HG02870 (cell line): ENCODE measurements around the gene TOE1.

Source experiments
- ATAC-seq: cut with Tn5 transposase; IDR thresholded peaks from one replicate; pipeline ENCODE4 v1.9.1; 2021; ENCODE audit warnings: mild to moderate bottlenecking, moderate library complexity; ENCODE audit not compliant: unreplicated experiment

Gene TOE1

GRCh38 chr1:45326627-45327623 is 13.0 kb upstream of the TOE1 start, which contains the start of gene HPDL:
TSS of gene HPDL (plus strand) at chr1:45326895. CDS start at chr1:45327149, 254 bp downstream.
- peak; percentile 51 for ATAC-seq

DNA sequence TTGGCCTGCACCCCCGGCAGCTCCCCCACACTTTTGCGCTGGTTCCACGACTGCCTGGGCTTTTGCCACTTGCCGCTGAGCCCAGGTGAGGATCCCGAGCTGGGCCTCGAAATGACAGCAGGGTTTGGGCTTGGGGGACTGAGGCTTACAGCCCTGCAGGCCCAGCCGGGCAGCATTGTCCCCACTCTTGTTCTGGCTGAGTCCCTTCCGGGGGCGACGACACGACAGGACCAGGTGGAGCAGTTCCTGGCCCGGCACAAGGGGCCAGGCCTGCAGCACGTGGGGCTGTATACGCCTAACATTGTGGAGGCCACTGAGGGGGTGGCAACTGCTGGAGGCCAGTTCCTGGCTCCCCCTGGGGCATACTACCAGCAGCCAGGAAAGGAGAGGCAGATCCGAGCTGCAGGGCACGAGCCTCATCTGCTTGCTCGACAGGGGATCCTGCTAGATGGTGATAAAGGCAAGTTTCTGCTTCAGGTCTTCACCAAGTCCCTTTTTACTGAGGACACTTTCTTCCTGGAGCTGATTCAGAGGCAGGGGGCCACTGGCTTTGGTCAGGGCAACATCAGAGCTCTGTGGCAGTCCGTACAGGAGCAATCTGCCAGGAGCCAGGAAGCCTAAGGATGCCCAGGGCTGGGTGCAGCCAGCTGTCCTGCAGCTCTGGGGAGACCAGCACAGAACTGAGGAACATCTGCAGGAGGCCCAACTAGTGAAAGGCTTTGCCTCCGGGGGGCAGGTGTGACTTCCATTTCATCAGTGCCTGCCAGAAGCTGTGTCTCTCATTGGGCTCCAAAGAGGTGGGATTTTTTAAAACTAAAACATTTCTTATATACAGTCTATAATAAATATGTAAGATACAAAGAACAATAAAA is 12.1 kb upstream of the TOE1 start:
- ATAC-seq = no peak

- no peak for ATAC-seq
Observed at GRCh38 chr1:45328680-45329079, 11.3 kb upstream of the TOE1 start.

- no peak for ATAC-seq
Observed at GRCh38 chr1:45329445-45329844, 10.5 kb upstream of the TOE1 start.

- no peak for ATAC-seq
Observed at GRCh38 chr1:45331436-45332345, 8.3 kb upstream of the TOE1 start.

DNA sequence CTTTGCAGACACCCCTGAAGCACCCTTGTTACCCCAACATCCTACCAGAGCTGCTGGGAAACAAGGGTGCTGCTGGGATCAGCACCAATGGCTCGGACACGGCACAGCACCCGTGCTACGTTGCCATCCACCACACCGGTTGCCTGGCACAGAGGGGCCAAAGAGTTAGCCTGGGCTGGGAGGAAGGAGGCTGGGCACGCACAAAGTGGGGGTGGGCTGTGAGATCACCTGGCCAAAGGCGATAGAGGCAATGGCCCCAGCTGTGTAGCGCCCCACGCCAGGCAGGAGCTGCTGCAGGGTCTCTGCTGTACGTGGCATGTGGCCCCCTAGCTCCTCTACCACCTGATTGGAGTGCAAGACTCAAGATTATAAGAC is 7.6 kb upstream of the TOE1 start:
- no peak for ATAC-seq

DNA sequence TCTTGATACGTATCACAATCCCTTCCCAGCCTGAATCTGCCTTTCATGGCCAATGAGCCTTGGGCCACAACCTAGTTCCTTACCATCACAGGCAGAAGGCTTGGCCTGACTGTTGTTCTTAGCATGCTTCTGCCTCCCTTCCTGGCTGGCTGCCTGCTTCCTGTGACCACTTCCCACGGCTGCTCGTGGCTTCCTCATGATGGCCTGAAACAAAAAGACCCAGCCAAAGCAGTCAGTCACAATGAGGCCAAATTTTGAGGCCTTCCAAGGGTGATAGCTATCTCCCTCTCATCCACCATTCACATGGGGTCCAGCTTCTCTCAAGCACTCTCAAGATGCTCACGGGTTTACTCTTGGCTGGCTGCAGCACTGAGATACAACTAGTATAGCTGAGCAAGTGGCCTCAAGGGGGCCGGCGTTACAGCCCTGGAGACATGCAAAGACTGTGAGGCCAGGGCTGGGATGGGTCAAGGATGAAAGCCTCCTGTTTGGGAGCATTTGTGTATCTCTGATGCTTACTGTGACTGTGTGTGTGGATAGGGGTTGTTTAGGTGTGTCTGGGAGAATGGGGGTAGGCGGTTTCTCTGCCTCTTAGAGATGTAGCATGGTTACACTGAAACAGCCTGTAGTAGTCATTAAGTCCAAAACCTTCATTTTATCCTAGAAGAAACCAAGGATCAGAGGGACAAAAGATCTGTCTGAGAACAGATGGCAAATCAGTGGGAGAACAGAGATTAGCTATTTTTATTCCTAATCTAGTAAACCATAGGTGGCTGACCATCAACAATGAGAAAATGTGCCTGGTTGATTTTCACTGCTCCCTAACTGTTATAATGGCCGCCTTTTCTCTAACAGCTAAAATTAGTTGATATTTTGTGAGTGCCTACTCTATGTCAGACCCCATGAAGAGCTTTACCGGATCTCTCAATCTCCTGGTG is 5.4 kb upstream of the TOE1 start:
- ATAC-seq = no peak

DNA sequence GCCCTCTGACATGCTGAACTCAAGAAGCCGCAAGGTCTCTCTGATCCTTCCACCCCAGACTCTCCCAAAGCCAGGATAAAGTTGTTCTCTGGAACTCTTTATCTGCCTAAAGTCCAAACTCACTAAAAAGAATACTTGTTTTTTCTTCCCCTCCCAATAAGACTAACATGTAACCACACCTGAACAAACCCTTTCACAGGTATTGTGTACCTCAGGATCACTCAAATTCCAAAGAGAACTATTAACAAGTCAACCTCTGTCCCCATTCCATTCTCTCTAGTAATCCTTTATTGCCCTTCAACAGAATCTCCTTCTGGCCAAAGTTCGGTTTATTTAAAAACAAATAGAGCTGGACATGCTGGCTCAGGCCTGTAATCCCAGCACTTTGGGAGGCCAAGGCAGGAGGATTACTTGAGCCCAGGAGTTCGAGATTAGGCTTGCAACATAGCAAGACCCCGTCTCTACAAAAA is 4.1 kb upstream of the TOE1 start:
- ATAC-seq = no peak

GRCh38 chr1:45337630-45338325 is 2.2 kb upstream of the TOE1 start:
- no peak for ATAC-seq

GRCh38 chr1:45340816-45341466 is 971 bp downstream of the TOE1 start:
- ATAC-seq = no peak

DNA sequence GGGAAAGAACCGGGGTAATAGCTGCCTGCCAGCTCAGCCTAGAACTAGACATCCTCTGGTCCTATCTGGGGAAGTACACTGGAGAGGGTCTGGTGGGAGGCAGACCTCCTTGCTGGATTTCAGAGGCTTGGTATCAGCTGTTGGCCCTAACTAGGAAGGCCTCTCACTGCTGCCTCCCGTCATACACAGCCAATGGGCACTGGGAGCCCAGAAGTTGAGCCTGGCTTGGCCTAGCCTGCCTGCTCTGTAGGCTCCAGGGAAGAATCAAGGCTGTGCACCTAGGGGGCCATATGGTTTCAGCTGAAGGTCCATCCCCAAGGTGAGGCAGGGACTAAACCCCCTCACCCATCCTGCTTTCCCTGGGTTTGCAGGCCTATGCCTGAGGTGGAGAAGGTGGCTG is 4.5 kb downstream of the TOE1 start:
- ATAC-seq = no peak

DNA sequence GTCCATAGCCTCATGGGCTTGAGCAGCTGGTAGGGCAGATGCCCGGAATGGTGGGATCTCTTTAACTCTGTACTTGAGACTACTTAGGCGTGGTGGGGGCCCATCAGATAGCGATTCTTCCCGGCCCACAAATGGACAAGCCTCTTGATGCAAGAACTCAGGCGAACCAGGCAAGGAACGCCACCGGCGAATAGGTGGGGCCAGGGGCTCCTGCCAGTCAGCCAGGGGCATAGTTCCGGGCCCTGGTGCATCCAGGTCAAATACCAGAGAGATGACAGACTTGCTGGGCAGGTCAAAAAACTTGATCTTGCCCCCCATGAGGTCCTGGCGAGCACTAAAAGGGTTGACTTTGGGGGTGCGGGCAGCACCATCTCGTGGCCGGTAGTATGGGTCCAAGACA is 5.0 kb downstream of the TOE1 start:
- ATAC-seq = no peak

- ATAC-seq = no peak
Observed at GRCh38 chr1:45346473-45346872, 6.5 kb downstream of the TOE1 start.

- ATAC-seq = no peak
Observed at GRCh38 chr1:45348020-45348419, 8.1 kb downstream of the TOE1 start.

DNA sequence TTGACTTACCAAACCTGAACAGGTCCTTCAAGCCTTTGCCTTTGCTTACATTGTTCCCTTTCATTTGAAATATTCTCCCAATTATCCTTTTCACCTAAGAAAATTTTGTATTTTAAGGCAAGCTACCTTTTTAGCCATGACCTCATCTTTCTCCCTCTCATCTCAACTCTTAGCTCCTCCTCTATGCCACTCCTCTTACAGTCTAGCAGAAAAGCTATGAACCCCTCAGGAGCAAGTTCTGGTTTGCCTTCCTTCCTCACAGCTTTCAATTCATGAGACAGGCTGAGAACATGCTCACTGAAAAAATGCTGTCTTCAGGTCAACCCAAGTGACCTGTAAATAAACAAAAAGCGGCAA is 8.6 kb downstream of the TOE1 start:
- no peak for ATAC-seq

DNA sequence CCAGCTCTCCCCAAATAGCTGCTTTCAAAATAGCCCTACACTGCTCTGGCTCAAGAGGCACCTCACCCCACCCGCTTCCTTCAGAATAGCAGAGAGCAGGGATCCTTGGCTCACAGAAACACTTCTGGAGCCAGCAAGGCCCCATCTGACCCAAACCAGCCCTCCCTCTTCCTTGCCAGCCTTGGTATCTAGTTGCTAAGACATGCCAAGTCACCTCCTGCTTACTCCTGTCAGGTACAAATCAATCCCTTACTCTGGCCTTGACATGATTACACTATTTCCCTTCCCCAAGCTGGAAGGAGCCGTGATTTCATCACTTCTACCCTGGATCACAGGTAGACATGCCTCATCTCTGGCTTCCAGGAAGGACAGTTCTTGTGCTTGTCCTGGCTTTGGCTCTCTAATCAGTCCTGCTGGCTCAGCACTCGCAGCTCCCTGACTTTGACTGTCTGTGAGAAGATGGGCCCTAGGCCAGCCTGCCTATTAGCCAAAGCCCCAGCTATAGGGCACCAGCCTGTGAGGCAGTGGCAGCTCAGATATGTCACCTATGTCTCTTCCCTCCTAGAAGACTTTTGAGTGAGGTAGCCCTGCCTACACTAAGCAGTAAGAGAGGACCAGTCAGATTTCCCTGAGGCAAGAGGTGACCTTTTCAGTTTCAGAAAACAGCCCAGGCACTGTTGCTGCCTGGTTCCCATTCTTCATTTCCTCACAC is 9.2 kb downstream of the TOE1 start:
- no peak for ATAC-seq

DNA sequence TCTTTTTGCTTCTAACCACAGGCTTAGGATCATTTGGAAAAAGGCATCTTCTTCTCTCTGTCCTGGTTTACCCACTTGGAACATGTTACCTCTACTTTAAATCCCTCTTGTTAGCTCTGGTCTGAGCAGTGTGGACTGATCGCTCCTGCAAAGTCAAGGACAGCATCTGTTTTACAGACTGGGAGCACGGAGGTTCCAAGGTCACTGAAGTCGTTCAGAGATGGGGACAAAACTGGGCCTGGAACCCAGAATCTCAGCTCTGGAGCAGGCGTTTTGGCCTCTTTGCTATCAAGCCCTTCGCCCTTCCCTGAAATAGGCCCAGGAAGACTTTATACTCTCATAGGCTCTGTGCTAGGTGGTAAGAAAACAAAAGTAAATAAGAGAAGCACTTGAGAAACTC is 11.5 kb downstream of the TOE1 start:
- ATAC-seq = no peak

DNA sequence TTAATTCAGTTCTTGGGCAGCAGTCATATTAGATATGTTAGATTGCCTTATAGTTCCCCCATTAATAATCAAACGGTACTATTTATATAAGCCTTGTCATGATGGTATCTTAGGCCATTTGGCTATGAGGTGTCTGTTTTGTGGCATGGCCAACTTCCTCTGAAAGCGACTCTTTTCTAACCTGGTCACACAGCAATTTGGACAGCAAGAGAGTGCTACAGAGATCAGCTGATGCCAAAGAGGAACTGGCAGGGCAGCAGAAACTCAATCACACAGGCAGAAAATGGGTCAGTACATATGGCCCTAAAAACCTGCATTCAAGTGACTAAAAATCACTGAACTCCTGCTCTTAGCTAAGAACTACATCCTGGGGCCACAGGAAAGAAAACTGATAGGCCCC is 13.7 kb downstream of the TOE1 start:
- ATAC-seq = no peak
